ENCODE results near the gene PCNA.

PCNA gene

GRCh38 chr20:5065166-5065878 lies 54.4 kb downstream of the PCNA start:
- no peak for DNase-seq (ENCODE audit: low read depth)

Data from activated T-cell treated with anti-CD3 and anti-CD28 coated beads for 48 hours (primary cell).